AG09319 (cell line): ENCODE results near the gene FMNL2.

ENCODE experiments used
- DNase-seq: peaks from one replicate; pipeline ENCODE4 v3.0.0-alpha.2; 2010; ENCODE audit warnings: low read depth; ENCODE audit errors: extremely low read depth
- CTCF ChIP-seq: IDR thresholded peaks from 2 replicates; pipeline ENCODE4 v1.5.1; 2011; ENCODE audit warnings: low read depth, mild to moderate bottlenecking, inconsistent platforms, low read length, moderate library complexity

Gene FMNL2

DNA sequence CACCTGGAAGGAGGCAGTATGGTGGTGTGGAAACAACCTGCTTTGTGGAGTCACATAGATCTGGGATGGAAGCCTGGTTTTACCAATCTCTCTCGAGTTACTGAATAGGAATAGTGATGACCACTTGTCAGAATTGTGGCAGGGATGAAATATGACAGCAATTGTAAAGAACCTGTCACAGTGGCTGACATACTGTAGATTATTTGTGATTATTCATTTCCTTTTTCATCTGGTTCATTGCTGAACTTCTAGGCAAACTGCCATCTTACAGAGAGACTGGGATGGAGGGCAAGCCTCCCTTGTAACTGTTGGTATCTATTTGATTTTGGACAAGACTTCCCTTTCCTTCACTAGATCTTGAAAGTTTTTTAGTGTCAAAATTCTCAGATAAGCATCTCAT, 42.0 kb downstream of the FMNL2 start:
- DNase-seq: no peak
- TF ChIP-seq CTCF: no peak

- TF ChIP-seq CTCF: no peak
- no peak for DNase-seq
Observed at GRCh38 chr2:152379089-152379488, 44.1 kb downstream of the FMNL2 start.

GRCh38 chr2:152380261-152381055, 45.5 kb downstream of the FMNL2 start:
- no peak for TF ChIP-seq CTCF
- no peak for DNase-seq

DNA sequence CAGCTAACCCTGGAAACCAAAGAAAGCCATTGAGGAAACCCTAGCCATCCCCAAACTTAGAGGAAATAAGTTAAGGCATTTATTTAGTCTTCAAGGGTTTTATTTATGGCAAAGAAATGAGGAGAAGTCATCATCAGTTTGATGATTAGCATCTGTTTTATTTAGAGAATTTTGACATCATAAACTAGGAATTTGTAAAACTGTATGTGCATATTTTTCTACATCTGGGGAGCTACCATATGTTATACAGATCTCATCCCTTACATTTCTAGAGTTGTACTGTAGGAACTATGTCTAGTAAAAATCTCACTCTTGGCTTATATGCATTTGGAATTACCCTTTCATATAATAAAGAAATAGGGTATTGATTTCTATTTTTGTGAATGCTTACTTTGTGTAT, 48.7 kb downstream of the FMNL2 start:
- TF ChIP-seq CTCF: no peak
- no peak for DNase-seq

- DNase-seq: no peak
- TF ChIP-seq CTCF: no peak
Observed at GRCh38 chr2:152384992-152385391, 50.0 kb downstream of the FMNL2 start.

DNA sequence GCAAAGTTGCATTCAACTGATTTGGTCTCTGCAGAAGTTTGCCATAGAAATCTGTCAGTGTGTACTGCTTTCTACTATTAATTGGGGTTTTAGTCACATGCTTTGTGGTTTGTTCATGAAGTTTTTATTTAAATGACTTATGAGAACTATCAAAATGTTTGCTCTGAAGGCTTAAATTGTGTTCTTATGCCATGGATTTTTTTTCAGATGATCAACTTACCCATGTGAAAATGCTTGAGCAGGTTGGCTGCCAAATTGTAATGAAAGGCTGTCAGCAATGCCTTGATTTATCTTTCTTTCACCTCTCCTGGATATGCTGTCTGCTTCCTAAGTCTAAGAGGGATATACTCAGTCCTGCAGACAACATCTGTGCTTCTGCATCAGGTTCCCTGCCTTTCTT, 50.7 kb downstream of the FMNL2 start:
- DNase-seq: no peak
- TF ChIP-seq CTCF: no peak

DNA sequence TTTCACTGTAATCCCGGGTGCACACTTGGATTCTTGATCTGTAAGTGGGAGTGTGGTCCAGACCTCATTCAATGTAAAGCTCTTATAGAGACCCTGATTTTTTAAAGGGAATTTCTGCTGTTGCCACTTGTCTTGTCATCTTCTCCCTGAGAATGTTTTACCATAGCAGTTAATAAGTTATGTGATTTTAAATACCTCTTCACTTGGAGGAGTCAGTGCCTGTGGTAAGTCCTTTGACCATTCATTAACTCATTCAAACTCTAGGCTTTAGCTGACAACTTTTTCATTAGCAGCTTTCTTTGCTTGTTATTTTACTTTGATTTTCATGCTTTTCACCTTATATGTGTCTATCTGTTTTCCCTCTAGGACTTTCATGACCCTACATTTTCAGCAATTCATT, 51.3 kb downstream of the FMNL2 start:
- TF ChIP-seq CTCF: no peak
- no peak for DNase-seq
